ENCODE data around the gene C17orf107. TPM values are rescaled to one million over a fixed set of nuclear protein-coding genes. Genes with fewer than 3 reads are reported as not detected.
A peak's percentile ranks its signal among the peaks of the same experiment; 100 is the strongest.

Gene C17orf107
- total and polyA plus RNA-seq, 2 of the 13 experiments (the other 11 are each of a cell fraction or from before 2014, with no cell fraction given), result 0.20 to 0.59 TPM

DNA sequence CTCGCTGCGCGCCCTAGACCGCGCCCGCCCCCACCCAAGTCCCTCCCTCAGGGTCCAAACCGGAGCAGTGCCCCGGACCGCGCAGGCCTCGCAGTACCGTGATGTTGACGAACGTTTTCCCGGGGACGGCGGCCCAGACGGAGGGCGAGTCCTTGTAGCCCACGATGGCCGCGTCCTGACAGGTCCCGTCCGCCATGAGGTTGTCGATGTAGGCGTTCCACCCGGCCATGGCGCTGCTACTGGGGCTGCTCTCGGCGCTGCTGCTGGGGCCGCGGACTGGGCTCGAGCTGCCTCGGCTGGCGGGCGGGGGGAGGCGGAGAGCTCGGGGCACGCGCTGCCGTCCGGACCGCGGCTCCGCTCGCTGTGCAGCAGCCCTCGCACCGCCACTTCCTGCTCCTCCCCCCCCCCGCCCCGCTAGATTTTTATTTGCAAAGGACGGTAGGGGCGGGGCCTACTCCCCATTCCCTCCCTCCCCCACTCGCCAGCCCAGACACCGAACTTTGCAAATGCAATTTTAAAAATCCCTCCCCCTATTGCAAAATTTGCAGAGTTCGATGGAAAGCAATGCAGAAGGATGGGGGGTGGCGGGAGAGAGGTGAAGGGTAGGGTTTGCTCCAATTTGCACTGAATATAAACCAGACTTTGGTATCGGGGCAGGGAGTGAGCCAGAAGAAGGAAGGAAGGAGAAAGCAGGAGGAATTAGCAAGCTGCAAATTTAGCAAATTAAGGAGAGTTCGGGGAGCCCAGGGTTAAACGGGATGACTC, 49.0 kb downstream of the C17orf107 start, which contains the start of gene PFN1 (continued):
- TF ChIP-seq ETV6 (CRISPR knock-in tag; conservative IDR thresholded peaks at IDR 0.05) (no peak), MEIS1 (CRISPR knock-in tag; IDR thresholded peaks at IDR 0.05; ENCODE audit: borderline replicate concordance) (peak; percentile 71; the same call in 1 of the 2 replicates), ZBTB8A (CRISPR knock-in tag; IDR thresholded peaks at IDR 0.05; ENCODE audit: borderline replicate concordance, low read depth) (no peak), ZNF879 (CRISPR knock-in tag; IDR thresholded peaks at IDR 0.05) (no peak), ZFP90 (CRISPR knock-in tag; IDR thresholded peaks at IDR 0.05; ENCODE audit: borderline replicate concordance) (peak; percentile 22; the same call in 1 of the 2 replicates), ZNF720 (CRISPR knock-in tag; IDR thresholded peaks at IDR 0.05) (no peak), ATM (IDR thresholded peaks at IDR 0.05; ENCODE audit: borderline replicate concordance) (no peak), CCDC6 (CRISPR knock-in tag; IDR thresholded peaks at IDR 0.05) (peak; percentile 89), YY1 (IDR thresholded peaks at IDR 0.05; ENCODE audit: insufficient read depth, insufficient replicate concordance, low read depth, low read length) (peak; percentile 60), ZNF878 (CRISPR knock-in tag; IDR thresholded peaks at IDR 0.05) (no peak), FOXJ3 (CRISPR knock-in tag; IDR thresholded peaks at IDR 0.05; ENCODE audit: borderline replicate concordance) (no peak), FOXM1 (CRISPR knock-in tag; IDR thresholded peaks at IDR 0.05) (0 out of 2 replicates have a peak, but pooled peaks have one; percentile 65), SALL1 (CRISPR knock-in tag; IDR thresholded peaks at IDR 0.05) (no peak; the same call in 1 of the 2 replicates), SUZ12 (IDR thresholded peaks at IDR 0.05; ENCODE audit: low read depth, low read length) (no peak), CBX1 (IDR thresholded peaks at IDR 0.05; ENCODE audit: low read depth) (no peak), KDM2A (CRISPR knock-in tag; IDR thresholded peaks at IDR 0.05; ENCODE audit: borderline replicate concordance, low read depth) (peak; percentile 60), CAMTA2 (CRISPR knock-in tag; IDR thresholded peaks at IDR 0.05; ENCODE audit: borderline replicate concordance) (no peak), SRY (CRISPR knock-in tag; IDR thresholded peaks at IDR 0.05) (peak; percentile 85; the same call in 1 of the 2 replicates), KAT2B (IDR thresholded peaks at IDR 0.05; ENCODE audit: borderline replicate concordance, low read depth, low read length) (no peak), MIER2 (CRISPR knock-in tag; IDR thresholded peaks at IDR 0.05) (no peak), NFIB (CRISPR knock-in tag; IDR thresholded peaks at IDR 0.05; ENCODE audit: borderline replicate concordance) (no peak)
- TF ChIP-seq, protein P1, sequence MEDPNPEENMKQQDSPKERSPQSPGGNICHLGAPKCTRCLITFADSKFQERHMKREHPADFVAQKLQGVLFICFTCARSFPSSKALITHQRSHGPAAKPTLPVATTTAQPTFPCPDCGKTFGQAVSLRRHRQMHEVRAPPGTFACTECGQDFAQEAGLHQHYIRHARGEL (CRISPR knock-in tag; IDR thresholded peaks at IDR 0.05), result no peak
- TF ChIP-seq, protein P2, sequence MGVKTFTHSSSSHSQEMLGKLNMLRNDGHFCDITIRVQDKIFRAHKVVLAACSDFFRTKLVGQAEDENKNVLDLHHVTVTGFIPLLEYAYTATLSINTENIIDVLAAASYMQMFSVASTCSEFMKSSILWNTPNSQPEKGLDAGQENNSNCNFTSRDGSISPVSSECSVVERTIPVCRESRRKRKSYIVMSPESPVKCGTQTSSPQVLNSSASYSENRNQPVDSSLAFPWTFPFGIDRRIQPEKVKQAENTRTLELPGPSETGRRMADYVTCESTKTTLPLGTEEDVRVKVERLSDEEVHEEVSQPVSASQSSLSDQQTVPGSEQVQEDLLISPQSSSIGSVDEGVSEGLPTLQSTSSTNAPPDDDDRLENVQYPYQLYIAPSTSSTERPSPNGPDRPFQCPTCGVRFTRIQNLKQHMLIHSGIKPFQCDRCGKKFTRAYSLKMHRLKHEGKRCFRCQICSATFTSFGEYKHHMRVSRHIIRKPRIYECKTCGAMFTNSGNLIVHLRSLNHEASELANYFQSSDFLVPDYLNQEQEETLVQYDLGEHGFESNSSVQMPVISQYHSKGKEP (CRISPR knock-in tag; IDR thresholded peaks at IDR 0.05), result no peak
- TF ChIP-seq, protein P3, sequence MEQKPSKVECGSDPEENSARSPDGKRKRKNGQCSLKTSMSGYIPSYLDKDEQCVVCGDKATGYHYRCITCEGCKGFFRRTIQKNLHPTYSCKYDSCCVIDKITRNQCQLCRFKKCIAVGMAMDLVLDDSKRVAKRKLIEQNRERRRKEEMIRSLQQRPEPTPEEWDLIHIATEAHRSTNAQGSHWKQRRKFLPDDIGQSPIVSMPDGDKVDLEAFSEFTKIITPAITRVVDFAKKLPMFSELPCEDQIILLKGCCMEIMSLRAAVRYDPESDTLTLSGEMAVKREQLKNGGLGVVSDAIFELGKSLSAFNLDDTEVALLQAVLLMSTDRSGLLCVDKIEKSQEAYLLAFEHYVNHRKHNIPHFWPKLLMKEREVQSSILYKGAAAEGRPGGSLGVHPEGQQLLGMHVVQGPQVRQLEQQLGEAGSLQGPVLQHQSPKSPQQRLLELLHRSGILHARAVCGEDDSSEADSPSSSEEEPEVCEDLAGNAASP (CRISPR knock-in tag; IDR thresholded peaks at IDR 0.05; ENCODE audit: borderline replicate concordance), result no peak
- TF ChIP-seq, protein P4, sequence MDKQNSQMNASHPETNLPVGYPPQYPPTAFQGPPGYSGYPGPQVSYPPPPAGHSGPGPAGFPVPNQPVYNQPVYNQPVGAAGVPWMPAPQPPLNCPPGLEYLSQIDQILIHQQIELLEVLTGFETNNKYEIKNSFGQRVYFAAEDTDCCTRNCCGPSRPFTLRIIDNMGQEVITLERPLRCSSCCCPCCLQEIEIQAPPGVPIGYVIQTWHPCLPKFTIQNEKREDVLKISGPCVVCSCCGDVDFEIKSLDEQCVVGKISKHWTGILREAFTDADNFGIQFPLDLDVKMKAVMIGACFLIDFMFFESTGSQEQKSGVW (CRISPR knock-in tag; IDR thresholded peaks at IDR 0.05; ENCODE audit: borderline replicate concordance), result no peak

Measured in HepG2 (cell line).